DND-41 (cell line): Measurements from ENCODE around the gene CRTC3.

Source experiments
- EZH2 ChIP-seq: IDR thresholded peaks from 3 replicates; pipeline ENCODE4 v1.6.1; 2012; ENCODE audit warnings: borderline replicate concordance, low read depth, mild to moderate bottlenecking, moderate library complexity, low read length, inconsistent platforms; ENCODE audit not compliant: severe bottlenecking
- TF ChIP-seq, protein P1 (sequence below): IDR thresholded peaks from 2 replicates; pipeline ENCODE4 v1.5.1; 2012; ENCODE audit warnings: borderline replicate concordance, low read length, moderate library complexity, mild to moderate bottlenecking; ENCODE audit not compliant: poor library complexity, severe bottlenecking; ENCODE audit errors: extremely low read depth

DNA sequence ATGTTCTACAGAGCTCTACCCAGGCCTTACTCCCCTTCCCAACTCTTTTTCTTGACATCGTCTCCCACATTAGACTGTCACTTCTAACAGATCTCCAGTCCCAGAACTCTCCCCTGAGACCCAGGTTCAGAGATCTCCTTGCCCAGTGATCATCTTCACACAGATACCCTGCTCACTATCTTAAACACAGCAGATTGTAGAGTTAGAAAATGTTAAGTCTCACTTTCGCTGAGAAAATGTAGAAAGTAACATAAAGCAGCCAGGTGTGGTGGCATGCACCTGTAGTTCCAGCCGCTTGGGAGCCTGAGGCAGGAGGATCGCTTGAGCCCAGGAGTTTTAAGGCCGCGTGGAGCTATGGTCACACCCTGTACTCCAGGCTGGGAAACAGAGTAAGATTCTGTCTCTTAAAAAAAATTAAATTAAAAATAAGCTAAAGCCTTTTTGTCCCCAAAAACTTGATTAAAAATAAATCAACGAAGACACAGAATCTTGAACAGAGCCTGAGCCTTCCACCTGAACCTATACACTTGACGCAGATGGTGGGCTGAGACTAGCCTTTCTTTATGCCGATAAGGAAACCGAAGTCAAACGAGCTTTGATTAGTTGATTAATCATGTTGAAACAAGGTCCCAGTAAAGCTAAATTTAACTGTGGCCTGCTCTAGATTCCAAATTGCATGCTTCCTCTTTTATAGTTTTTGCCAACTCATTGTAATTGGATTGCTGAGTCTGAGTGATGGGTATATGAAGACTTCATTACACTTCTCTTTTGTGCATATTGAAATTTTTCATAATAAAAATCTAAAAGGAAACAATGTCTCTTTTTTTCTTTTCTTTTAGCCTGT, 156.1 kb downstream of the CRTC3 start:
- TF ChIP-seq, protein P1, sequence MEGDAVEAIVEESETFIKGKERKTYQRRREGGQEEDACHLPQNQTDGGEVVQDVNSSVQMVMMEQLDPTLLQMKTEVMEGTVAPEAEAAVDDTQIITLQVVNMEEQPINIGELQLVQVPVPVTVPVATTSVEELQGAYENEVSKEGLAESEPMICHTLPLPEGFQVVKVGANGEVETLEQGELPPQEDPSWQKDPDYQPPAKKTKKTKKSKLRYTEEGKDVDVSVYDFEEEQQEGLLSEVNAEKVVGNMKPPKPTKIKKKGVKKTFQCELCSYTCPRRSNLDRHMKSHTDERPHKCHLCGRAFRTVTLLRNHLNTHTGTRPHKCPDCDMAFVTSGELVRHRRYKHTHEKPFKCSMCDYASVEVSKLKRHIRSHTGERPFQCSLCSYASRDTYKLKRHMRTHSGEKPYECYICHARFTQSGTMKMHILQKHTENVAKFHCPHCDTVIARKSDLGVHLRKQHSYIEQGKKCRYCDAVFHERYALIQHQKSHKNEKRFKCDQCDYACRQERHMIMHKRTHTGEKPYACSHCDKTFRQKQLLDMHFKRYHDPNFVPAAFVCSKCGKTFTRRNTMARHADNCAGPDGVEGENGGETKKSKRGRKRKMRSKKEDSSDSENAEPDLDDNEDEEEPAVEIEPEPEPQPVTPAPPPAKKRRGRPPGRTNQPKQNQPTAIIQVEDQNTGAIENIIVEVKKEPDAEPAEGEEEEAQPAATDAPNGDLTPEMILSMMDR: no peak
- no peak for TF ChIP-seq EZH2
